Activated CD4-positive, CD25-positive, alpha-beta regulatory T cell treated with anti-CD3 and anti-CD28 coated beads, Interleukin-2, amount 50 U/mL, for 24 hours (primary cell): ENCODE measurements around the gene ZNF423.

ENCODE experiments used
- ATAC-seq, 2 donors: fragments of 150-1000 bp; cut with Tn5 transposase; one replicate each; pipeline ENCODE4 v1.10.0; 2021; ENCODE audit warnings: mild to moderate bottlenecking in 1 of 2, moderate library complexity in 1 of 2

Gene ZNF423

DNA sequence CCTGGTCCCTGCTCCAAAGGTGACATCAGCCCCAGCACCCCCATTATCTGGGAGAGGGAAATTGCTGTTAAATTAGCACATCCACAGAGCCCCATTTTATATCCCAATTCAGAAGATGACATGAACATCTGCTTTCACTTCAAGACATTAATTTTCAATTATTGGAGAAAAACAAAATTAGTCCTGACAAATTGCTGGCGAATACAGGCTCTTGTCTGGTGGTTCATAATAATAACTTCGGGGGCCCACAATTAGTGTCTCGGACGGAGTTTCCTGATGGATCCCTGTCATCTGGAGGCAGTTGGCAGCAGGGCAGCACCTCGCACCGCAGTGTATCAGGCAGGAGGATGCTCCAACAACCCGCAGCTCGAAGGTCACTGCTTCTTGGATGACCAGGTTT lies 7.4 kb downstream of the ZNF423 start:
- no peak for ATAC-seq

DNA sequence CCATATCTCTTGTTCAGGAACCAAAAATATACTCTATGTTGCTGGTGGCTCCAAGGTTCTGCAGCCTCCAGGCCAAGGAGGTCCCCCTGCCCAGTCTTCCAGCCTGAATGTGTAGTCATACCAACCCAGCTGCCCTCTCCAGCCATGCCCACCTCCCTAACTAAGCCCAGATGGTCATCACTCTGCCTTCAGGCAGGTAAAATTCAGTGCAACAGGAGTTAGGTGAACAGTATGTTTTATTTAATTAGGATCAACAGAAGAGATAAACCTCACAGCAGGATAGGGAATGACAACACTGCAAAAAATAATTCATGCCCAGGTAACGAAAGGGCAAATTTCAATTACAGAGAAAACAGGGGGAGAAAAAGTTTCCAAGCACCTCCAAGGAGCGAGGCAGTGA lies 9.1 kb downstream of the ZNF423 start:
- ATAC-seq = no peak

DNA sequence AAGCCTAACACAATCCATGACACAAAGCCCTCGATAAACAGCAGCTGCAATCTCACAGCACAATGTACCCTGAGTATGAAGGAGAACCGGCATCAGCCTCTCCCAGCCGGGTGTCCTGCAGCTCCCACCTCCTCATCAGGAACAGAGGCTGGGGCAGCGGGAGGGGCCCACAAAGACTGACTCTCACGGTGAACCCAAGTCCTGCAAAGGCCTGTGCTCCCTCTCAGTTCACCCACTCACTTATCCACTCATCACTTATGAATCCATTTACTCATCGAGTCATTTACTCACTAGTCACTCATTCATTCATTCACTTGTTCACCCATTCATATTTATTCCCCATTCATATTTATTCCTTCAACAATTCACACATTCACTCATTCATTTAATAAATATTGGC lies 11.6 kb downstream of the ZNF423 start:
- ATAC-seq = no peak

DNA sequence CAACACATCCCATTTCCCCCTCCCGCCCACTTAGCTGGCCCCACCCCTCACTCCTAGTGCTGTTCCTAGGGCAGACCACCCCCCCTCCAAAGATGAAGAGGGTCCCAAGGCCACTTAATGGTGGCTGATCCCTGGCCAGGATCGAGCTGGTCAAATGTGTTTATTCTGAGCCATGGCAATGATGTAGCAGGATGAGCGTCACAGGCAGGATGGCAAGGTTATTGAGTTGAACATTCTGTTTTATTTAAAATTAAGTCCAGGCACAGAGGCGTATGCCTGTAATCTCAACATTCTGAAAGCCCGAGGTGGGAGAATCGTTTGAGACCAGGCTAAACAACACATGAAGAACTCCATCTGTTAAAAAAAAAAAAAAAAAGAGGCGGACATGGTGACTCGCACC lies 12.2 kb downstream of the ZNF423 start:
- ATAC-seq = no peak

DNA sequence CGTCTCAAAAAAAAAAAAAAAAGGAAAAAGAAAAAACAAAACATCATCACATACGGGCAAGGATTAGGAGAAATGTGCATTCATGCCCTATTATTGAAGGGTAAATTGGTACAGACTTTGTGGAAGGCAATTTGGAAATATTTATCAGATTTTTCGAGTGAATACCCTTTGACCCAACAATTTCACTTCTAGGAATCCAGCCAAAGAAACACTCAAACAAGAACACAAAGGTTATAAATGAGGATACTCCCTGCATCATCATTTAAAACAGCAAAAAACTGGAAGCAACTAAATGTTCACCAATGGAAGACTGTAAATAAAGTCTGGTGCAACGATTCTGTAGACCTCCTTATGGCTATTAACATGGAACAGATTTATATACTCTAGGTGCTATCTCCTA lies 12.9 kb downstream of the ZNF423 start:
- ATAC-seq = no peak

DNA sequence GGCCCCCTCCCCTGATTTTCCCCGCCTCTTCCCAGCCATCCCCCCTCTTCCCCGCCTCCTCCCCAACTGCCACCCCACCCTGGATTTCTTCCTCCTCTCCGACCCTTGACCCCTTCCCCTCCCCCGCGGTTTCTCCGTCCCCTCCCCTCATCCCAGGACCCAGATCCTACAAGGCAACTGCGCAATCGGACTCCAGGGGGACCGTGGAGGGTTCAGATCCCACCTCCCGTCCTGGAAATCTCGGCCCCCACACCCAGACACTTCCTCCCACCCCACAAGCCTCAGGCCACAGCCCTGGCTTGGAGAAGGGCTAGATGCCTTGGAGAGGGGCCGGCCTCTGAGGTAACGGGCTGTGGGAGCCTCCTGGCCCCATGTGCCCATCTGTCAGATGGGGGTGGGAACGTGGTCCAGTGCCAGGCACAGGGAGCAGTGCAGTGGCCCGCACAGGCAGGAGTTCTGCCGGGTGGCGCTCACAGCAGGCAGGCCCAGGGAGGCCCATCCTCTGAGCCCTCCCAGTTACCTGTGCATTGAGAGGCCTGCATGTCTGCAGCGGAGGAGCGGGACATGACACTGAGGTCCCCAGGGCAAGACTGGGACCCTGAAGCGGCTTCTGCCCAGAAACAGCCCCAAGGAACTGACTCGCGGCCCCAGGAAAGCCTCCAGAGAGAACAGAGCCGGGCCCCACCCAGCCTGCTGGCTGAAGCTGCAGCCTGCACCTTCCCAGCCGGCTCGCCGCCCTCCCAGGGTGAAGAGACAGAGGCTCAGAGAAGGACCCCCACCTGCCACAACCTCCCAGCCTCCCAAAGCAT lies 16.7 kb downstream of the ZNF423 start:
- no peak for ATAC-seq

DNA sequence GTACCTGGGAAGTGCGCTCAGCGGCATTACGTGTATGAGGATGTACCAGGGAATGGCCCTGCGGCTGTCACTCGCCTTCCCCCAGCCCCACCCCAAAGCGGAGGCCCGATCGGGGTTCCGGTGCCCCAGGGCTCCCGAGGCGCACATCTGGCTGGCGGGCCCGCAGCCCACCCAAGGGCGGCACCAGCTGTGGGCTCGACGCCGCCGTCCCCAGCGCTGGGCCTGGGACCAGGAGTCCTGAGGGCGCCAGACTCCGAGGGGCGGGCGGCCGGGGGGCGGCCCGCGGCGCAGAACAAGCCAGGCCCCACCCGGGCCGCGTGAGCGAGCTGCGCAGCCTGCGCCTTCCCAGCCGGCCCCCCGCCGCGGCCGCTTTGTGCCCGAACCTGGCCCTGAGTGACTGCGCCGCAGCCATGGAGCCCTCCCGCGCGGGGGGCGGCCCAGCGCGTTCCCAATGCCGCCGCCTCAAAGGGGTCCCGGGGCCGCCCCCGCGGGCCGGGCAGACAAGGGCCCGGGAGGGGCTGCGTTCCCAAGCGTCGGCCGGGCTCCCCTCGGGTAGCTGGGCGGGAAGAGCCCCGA lies 17.4 kb downstream of the ZNF423 start:
- no peak for ATAC-seq

DNA sequence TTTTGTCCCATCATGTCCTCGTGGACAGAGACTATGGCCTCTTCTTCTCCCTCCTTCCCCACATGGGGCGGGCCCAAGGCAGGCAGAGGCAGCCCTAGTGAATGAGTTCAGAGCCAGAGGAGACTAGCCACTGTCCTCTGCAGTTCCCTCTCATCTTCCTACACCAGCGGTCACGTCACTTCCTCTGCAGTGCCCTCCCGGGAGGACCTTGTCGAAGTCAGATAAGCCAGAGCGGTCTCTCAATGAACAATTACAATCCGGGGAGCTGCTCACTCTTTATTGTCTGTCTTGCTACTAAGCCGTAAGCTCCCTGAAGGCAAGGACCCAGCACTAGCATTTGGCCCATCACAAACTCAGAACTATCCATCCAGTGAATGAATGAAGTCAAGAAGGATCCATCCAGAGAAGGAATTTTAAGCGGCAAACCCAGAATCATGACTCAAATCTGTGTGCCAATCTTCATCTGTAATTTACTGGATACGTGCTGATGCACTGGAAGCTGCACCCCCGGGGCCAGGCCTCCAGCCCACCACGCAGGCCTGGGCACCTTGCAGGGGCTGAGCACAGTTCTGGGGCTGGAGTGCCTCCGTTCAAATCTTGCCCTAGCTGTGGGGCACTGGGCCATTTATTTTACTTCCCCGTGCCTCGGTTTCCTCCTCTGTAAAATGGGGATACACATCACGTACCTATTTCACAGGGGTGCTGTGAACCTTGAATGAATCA lies 18.1 kb downstream of the ZNF423 start:
- ATAC-seq = no peak

DNA sequence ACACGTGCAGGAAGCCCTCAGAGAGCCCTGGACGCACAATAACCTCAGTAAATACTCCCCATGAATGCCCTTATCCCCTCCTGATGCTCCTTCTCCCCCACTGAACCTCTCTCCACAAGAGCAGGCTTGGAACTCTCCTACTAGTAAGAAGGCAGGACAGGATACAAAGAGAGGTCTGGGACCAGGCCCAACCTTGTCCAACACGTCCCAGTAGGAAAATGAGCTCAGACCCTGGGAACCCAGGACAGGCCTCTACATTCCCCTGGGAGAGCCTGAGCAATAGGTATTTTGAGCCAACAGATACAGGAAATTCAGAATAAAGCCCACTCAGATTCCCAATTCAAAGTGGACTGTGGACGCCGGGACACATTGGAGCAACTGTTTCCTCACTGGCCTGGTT lies 19.2 kb downstream of the ZNF423 start:
- no peak for ATAC-seq

DNA sequence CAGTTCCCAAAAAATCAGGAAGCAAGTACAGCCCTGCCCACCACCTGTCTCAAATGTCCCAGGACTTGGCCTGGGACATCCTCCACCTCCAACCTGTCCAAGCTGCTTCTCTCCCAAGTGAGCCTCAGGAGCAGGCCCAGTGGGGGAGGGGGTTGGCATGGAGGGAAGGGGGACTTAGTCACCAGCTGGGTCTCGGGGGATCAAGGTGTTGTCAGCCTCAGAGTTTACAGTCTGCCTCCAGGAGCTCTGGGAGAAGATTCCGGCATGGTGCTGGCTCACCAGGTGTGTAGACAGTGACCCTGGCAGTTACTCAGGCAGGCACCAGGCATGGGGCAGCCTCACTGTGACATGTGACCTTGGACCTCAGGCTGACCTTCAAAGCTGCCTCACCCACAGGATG lies 19.7 kb downstream of the ZNF423 start:
- ATAC-seq = peak in 1 of 2 donors; percentile 17

DNA sequence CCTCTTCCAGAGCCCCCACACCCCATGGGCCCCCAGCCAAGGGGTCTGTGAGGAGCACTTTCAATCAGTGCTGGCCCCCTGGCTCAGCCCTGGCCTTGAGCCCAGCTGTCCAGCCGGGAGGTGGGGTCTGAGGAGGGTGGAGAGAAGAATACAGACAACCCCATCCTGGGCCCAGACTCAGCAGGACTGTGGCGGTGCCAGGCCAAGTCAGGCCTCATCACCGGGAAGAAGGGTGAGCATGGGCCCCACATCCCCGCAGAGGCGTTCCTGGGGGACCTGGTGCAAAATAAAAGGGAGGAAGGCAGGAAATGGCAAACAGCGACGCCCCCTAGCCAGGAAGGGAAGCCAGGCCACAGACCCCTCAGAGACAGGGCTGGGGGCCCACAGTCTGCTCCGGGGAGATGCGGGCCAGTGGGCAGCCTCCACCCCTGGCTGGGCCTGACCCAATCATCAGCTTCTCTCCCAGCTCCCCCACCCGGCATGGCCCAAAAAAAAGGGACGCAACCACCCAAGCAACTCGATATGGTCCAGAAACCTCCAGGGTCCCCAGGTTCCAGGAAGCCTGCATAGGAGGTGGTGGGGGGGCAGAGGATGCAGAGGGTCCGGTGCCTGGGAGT lies 20.6 kb downstream of the ZNF423 start:
- ATAC-seq = no peak

DNA sequence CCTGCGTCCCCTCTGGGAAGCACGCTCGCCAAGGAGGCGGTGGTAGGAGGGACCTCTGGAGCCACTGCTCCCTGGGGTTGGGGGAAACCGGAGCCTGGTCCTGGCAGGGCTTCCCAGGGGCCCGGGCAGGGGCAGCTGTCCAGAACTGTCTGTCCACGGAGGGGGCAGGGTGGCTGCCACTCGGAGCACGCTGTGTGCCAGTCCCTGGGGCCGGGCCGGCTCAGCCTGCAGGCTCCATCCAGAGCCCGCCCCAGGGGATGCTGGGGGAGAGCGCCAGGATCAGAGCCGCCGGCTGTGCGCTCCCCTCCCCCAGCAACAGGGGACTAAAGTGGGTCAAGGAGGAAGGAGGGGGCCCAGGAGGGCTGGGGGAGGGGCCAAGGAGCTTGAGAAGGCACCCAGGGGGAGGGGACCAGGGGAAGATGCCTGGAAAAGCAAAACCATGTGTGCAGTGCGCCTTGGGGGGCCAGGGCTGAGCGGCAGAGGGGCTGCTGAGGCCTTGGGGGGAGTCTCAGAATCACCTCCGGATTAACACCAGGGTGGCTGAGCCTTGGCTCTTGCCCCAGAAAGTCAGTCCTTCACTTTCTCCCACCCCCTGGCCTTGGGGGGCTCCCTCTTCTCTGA lies 21.3 kb downstream of the ZNF423 start:
- no peak for ATAC-seq

DNA sequence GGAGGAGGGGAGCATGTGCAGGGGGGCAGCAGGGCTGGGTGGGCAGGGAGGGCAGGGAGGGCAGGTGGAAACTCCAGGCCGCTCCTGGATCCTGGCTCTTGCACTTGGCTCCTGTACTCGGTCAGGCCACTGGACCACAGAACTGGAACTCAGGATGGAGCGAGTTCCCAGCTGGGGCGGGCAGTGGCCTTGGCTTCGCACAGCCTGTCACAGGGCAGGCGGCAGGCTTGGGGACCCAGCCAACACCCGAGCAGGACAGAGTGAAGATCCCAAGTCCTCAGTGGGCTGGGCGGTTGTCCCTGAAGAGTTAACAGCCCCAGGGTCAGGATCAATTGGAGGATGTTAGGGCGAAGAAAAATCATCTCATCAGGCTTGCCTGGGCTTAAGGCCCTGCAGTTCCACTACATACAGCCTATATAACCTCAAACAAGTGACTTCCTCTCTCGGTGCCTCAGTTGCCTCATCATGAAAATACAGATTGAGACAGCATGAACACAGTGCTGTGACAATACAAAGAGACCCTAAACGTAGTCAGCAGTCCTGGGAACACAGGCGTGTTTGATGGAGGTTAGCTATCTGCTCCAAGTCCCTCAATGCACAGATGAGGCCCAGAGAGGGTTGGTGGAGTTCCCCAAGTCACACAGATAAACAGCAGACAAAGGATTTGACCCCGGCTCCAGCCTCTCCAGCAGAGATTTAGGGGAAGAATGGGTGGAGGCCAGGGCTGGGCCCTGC lies 21.9 kb downstream of the ZNF423 start:
- no peak for ATAC-seq

DNA sequence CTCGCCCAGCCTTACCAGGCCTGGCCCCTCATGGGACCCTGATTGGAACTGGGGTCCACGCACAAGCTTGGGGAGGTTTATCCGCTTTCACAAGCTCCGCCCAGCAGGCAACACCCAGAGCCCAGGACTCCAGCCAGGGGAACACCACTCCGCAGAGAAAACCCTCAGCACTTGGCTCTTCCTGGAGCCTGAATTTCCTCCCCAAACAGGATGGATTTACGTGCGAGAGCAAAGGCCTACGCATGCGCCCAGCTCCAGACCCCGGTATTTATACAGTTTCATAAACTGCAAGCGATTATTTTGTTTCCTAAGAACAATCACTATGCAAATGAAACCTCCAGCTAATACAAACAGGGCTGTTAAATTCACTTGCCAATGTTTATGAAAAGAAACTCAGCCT lies 22.8 kb downstream of the ZNF423 start:
- ATAC-seq = no peak

DNA sequence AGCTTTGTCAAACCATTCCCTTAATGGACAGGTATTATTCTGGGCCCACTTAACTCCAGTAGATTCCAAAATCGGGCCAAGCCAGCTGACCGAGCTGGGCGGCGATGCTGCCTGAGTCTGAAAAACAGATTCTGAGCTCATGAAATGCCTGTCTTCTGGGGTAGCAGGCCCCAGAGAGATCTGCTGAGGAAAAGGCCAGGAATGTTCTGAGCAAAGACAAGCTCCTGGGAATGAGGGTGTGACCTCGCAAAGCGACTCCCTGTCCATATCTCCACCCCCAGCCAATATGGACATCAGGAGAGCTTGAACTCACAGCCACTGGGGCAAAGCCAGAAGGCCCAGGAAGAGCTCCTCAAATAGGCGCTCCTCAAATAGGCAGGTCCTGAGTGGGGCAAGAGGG lies 23.7 kb downstream of the ZNF423 start:
- ATAC-seq = no peak

DNA sequence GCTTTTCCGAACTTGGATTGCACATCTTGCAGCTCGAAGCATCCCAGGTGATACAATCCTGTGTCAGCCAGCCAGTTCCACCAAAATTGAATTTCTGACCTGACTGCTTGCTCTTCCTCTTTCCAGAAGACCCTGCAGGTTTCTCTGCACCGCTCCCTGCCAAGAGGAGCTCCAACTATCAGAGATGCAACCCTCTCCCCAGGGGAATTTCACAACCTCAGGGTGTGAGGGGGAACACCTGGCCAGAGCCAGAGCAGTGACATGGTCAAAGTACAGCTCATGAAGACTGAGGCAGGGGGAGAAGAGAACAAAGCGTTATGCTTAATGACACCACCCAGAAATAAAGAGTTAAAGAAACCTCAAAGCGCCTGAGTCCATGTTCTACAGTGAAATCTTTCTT lies 25.0 kb downstream of the ZNF423 start:
- no peak for ATAC-seq

DNA sequence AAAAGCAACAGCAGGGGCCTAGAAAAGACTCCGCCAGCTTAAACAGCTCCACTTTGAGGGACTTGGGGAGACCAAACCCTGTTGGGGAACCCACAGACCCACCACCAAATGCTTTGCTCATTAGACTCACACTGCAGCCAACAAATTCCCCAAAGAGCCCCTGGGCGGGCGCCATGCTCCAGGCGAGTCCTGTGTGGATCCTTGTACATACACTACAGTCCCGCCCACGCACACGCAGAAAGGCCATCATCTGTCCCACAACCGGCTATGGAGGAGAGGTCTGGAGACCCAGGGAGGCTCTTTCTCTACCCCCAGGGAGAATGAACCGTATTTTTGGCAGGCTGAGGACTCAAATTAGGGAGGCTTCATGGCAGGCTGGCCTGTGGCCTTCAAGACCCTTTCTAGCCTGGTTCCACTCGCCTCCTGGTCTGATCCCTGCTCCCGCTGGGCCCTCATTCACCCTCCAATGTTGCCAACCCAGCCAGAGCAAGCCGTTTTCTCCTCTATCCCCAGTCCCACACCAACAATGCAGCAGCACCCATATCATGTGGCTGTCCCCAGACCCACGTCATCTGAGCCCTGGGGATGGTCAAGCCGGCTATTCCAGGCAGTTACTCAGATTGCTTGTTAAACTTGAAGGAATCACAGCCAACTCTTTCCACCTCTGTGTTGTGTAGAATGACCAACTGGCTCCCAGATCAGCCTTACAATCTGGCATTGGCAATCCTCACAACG lies 27.2 kb downstream of the ZNF423 start:
- no peak for ATAC-seq

DNA sequence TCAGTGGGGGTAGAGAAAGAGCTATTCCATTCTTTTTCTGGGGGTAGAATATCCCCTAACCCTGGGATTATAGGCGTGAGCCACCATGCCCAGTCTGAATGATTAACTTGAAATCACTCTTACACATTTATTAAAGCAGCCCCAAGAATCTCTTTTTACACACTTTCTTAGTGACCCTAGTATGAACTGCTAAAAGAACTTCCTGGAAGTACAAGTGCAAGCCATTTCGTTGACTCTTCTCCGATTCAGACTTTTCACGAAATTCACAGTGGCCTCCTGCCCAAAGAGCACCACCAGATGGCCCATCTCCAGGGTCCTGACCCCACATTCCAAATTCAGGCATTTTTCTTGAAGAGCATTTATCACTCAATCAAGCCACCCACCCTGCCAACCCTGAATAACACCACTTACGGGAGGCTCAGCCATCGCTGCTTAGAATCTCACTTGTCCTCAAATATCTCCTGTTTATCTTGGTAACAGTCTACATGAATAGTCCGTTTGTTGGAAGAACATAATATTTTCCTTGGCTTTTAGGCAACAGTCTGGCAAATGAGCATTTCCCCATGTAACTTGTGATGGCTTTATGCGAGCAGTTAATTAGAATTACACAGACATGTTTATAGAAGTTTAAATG lies 28.0 kb downstream of the ZNF423 start:
- ATAC-seq = no peak

DNA sequence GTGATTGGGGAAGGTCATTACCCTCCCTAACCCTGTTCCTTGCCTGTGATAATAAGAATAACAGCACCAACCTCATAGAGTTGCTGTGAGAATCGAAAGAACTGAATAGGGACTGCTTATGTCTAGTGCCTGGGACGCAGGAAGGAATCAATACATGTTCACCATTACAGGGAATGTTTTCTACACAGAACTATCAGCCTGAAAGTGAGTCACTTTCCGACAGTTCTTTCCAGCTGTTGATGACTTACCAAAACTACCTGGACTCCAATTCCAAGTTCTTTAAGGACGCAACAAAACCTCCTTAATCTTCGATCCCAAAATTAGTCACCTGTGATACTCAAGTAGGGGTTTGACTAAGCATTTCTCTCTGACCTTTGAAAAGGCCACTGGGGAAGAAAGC lies 29.4 kb downstream of the ZNF423 start:
- ATAC-seq = no peak

DNA sequence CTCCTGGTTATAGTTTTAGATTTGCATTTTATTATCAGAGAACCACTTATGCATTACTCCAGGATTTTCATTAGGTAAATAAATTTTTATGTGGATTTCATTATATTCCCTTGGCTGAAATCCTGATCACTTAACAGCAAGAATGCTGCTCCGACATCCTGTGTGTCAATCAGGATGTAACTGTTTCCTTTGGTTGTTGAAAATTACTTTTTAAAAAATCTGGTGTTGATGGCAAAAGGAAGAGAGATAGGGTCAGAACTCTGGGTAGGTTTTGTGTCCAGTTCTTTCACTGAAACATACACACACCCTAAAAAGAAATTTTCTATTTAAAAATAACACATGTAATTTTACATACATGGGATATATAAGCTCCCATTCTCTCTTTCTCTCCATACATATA lies 30.9 kb downstream of the ZNF423 start:
- ATAC-seq = no peak

DNA sequence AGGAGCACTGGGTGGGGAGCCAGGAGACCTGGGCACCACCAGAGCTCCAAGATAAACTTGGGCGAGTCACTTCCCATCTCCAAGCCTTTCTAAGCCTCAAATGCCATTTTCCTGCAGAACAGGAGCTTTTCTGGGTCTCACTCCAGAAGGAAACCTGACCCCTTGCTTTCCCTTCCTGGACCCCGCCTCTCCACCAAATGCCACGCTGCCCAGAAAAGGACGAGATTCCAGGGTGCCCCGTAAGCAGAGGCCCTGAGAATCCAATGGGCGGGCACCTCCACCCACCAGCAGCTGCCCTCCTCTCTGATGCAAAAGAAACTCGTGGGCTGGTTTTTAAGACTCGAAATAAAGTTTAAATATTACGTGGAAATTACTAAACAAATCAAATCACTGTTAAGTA lies 31.3 kb downstream of the ZNF423 start:
- ATAC-seq = no peak
